Suprapubic skin (tissue), 4 donors: Measurements from ENCODE around the gene PDE6A. TPM values are rescaled to one million over a fixed set of nuclear protein-coding genes. Genes with fewer than 3 reads are reported as not detected.
A peak's percentile ranks its signal among the peaks of the same experiment; 100 is the strongest.

Source experiments
- DNase-seq, 2 donors: peaks; one replicate each; pipeline ENCODE4 v3.0.0-alpha.2; 2019; ENCODE audit warnings: low spot score in 2 of 2
- H3K27ac ChIP-seq: fragments of 200-600 bp; sonication (generic); one replicate; pipeline ENCODE4 v1.5.1; 2019
- H3K27me3 ChIP-seq: fragments of 200-600 bp; sonication (generic); one replicate; pipeline ENCODE4 v1.5.1; 2019
- H3K36me3 ChIP-seq: fragments of 200-600 bp; sonication (generic); one replicate; pipeline ENCODE4 v1.5.1; 2019
- H3K4me1 ChIP-seq: fragments of 200-600 bp; sonication (generic); one replicate; pipeline ENCODE4 v1.5.1; 2019
- H3K4me3 ChIP-seq: fragments of 200-600 bp; sonication (generic); one replicate; pipeline ENCODE4 v1.5.1; 2019; ENCODE audit warnings: mild to moderate bottlenecking
- H3K9me3 ChIP-seq: fragments of 200-600 bp; sonication (generic); one replicate; pipeline ENCODE4 v1.5.1; 2019
- CTCF ChIP-seq, 2 donors: fragments of 200-600 bp in 1 of 2; fragments of 450-650 bp in 1 of 2; sonication (generic) in 1 of 2; IDR thresholded peaks; one replicate each; pipeline ENCODE4 v1.5.1; 2016 to 2019; ENCODE audit warnings: antibody characterized with exemption in 2 of 2, mild to moderate bottlenecking in 1 of 2, moderate library complexity in 1 of 2
- EP300 ChIP-seq: sonication (generic); formaldehyde crosslinking; IDR thresholded peaks from one replicate; pipeline ENCODE4 v1.6.1; 2017; ENCODE audit warnings: antibody characterized with exemption
- POLR2A ChIP-seq, 2 donors: fragments of 450-650 bp; IDR thresholded peaks; one replicate each; pipeline ENCODE4 v1.6.1; 2017; ENCODE audit warnings: antibody characterized with exemption in 2 of 2, mild to moderate bottlenecking in 2 of 2, moderate library complexity in 2 of 2
- POLR2AphosphoS5 ChIP-seq, 3 donors: sonication (generic); formaldehyde crosslinking; IDR thresholded peaks; one replicate each; pipeline ENCODE4 v1.6.1; 2017; ENCODE audit warnings: antibody characterized with exemption in 3 of 3
- WGBS: methylation state at CpG from one replicate; pipeline ENCODE4 v1.1.5; 2018; 5-methylcytosine and 5-hydroxymethylcytosine counted together
- total RNA-seq, 4 donors: library from RNA; depleted of rRNA; stranded (reverse); fragments of >200 nt; gene quantifications; one replicate each; pipeline ENCODE4 v1.1.0, GENCODE V29; 2016

Gene PDE6A
- total RNA-seq, 4 donors from 2014 or later, result 0.17 to 2.9 (median 1.3) TPM

GRCh38 chr5:149838881-149839739 lies 105.5 kb downstream of the PDE6A start:
- Histone ChIP-seq H3K27me3 (no peaks in the 10 kb centered on the region), H3K4me3 (no peak overlapping the region), H3K4me1 (no peaks in the 10 kb centered on the region), H3K27ac (no peak overlapping the region), H3K9me3 (no peaks in the 10 kb centered on the region), H3K36me3 (peaks cover 39% of the 10 kb centered on the region)
- DNase-seq, result no peak
- WGBS, result 83% methylated on average over 6 of the region's 6 CpGs
- TF ChIP-seq POLR2A (IDR thresholded peaks at IDR 0.05) (no peak), CTCF (IDR thresholded peaks at IDR 0.05) (no peak), EP300 (no peak), POLR2AphosphoS5 (IDR thresholded peaks at IDR 0.05) (no peak)

GRCh38 chr5:149837680-149838269 lies 106.8 kb downstream of the PDE6A start:
- DNase-seq, result no peak
- 22% methylated on average over 7 of the region's 7 CpGs for WGBS
- TF ChIP-seq POLR2A (IDR thresholded peaks at IDR 0.05), result no peak
- TF ChIP-seq CTCF (IDR thresholded peaks at IDR 0.05), result peak in 1 of 2 donors; percentile 62
- H3K27me3 ChIP-seq, result no peaks in the 10 kb centered on the region
- peaks cover 37% of the 10 kb centered on the region for H3K36me3 ChIP-seq
- no peak overlapping the region for H3K4me3 ChIP-seq
- H3K4me1 ChIP-seq, result no peaks in the 10 kb centered on the region
- no peak overlapping the region for H3K27ac ChIP-seq
- no peaks in the 10 kb centered on the region for H3K9me3 ChIP-seq

GRCh38 chr5:149836451-149837139 lies 108.0 kb downstream of the PDE6A start:
- Histone ChIP-seq H3K27me3 (no peaks in the 10 kb centered on the region), H3K27ac (no peak overlapping the region), H3K4me3 (no peak overlapping the region), H3K9me3 (no peaks in the 10 kb centered on the region), H3K36me3 (peaks cover 33% of the 10 kb centered on the region), H3K4me1 (no peaks in the 10 kb centered on the region)
- DNase-seq, result no peak
- WGBS, result 91% methylated on average over 15 of the region's 18 CpGs
- TF ChIP-seq POLR2A (IDR thresholded peaks at IDR 0.05) (no peak), CTCF (IDR thresholded peaks at IDR 0.05) (no peak), EP300 (no peak), POLR2AphosphoS5 (IDR thresholded peaks at IDR 0.05) (no peak)

GRCh38 chr5:149834246-149834855 lies 110.2 kb downstream of the PDE6A start:
- no peaks in the 10 kb centered on the region for H3K9me3 ChIP-seq
- no peak overlapping the region for H3K27ac ChIP-seq
- no peak for DNase-seq
- H3K4me1 ChIP-seq, result no peaks in the 10 kb centered on the region
- no peak overlapping the region for H3K4me3 ChIP-seq
- TF ChIP-seq POLR2AphosphoS5 (IDR thresholded peaks at IDR 0.05) (no peak), EP300 (no peak), POLR2A (IDR thresholded peaks at IDR 0.05) (no peak), CTCF (IDR thresholded peaks at IDR 0.05) (peak in 1 of 2 donors; percentile 55)
- H3K36me3 ChIP-seq, result peaks cover 42% of the 10 kb centered on the region
- 41% methylated on average over 5 of the region's 5 CpGs for WGBS
- H3K27me3 ChIP-seq, result no peaks in the 10 kb centered on the region
